Effector CD4-positive, alpha-beta T cell (primary cell): ENCODE measurements around the gene KCTD16.

Source experiments
- DNase-seq: peaks from one replicate; pipeline ENCODE4 v3.0.0-alpha.2; 2020

Gene KCTD16

DNA sequence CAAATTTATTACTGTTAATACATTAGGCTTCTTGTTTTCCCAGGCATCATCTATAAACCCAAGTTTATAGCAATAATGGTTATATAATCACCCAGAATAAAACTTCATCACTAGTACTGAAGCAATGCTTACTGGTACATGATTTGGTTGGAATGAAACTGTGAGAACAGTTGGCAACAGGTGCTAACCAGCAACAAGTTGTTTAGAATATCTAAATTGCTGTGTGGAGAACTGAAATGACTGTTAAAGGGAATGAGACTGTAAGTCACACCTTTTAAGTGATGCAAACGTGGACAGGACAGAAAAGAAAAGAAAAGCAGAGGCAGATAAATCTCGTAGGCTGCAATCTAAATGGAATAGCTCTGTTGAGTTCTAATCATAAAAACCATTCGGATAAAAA, 2.7 kb upstream of the KCTD16 start:
- DNase-seq: no peak

DNA sequence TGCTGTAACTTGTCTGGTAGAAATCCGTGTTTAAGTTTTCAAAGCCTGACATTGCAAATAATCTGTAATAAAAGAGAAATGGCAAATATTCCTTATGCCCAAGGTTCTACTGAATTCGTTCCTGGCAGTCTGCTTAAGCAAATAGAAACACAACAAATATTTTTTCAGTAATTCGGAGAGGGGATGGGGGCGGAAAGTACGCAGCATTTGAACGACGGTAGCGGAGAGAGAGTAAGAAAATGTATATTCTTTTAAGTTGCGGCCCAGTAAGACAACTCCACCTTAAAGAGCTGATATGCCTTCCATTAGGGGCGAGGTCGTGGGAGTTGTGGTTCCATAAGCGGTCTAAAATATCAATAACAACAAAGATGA, 783 bp upstream of the KCTD16 start:
- no peak for DNase-seq

DNA sequence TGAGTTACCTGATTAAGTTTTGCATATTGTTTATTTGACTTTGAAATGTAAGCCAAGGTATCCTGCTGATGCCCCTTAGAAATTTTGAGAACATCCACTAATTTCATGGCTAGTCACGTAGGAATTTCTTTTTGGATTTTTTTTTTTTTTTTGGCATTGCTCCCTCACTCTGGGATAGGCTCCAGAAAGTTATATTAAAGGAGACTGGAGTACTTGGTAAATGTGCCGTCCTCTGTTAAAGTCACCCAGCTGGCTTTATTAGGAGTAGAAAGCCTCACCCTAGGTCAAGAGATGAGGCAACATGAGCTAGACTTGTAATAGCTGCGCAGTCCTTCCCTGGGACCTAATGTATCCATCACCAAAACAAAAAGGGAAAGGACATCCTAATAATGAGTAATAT, 3.1 kb downstream of the KCTD16 start:
- no peak for DNase-seq

DNA sequence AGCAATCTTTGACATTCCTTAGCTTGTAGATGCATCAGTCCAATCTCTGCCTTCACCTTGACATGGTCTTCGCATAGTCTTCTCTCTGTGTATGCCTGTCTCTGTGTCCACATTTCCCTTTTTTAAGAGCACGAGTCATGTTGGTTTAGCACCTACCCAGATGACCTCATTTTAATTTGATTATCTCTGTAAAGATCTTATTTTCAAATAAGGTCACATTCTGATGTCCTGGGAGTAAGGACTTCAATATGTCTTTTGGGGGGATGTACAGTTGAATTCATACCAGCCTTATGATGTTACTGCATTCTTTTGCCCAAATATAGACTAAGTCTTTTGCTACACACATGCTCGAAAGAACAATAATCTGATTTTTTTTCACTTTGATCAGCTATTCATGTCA, 6.9 kb downstream of the KCTD16 start:
- no peak for DNase-seq

DNA sequence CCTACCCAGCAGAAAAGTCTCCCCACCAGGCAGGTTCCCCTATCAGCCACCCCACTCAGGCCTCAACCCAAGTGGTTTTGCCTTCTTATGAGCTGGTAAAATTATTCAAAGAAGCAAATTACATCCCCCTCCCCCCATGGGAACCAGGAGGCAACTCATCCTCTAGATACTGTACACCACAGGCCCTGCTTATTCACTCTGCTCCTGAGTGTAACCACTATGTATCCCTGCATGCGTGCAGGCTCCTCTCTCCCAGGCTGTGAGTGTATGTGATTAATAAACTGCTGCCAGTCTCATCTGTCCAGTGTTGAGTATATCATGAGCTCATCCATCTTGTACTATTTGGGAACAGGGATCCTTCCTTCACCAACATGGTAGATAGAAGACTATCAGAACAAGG, 8.6 kb downstream of the KCTD16 start:
- no peak for DNase-seq

DNA sequence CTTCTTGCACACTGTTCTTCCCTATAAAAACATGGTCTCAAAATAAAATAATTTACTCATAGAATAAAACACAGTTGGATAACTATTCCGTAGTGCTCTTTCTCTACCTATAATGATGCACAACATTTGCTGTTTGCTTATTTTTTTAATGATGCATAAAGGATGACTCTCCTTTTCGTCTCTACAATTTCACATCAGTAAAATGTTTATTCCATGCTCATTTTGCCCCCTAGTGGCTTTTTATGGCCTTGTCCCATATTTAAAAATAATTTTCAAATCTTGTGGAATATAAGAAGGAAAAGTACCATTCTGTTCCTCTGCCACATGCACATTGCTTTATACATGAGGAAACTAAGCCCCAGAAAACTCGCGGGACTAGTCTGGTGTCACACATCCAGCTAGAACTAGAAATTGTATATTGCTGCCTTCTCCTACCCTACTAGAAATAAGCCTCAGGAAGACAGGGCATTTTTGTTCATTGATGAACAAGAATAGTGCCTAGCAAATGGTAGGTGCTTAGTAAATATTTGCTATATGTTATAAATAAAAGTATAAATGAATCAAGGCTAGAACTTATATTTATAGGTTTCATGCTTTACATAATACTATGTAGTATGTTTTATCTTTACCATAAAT, 12.7 kb downstream of the KCTD16 start:
- DNase-seq: no peak

DNA sequence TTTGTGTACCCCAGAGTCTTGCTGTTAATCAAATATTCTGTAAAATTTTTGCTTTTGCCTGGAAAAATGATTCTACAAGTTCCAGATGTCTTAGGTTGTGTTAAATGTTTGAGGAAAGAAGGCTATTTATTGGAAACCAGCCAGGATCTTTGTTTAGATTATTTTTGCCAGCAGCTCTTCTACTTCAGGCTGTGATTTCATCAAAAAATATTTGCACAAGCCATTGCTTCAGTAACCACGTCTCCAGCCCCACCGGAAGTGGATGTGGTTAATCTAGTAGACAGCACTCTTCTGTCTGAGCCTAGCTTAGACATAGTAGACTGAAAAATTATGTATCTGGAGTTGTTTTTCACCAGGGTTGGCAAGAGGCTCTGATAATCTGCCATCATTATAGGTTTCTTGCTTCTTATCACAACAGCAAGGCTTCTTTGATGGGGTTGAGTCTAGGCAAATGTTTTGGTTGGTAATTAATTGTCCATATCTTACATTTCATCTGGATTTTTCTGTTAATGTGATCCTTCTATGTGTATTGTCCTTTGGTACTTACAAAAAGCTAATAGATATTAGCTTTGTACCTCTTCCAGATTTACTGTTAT, 17.1 kb downstream of the KCTD16 start:
- DNase-seq: peak; percentile 80

DNA sequence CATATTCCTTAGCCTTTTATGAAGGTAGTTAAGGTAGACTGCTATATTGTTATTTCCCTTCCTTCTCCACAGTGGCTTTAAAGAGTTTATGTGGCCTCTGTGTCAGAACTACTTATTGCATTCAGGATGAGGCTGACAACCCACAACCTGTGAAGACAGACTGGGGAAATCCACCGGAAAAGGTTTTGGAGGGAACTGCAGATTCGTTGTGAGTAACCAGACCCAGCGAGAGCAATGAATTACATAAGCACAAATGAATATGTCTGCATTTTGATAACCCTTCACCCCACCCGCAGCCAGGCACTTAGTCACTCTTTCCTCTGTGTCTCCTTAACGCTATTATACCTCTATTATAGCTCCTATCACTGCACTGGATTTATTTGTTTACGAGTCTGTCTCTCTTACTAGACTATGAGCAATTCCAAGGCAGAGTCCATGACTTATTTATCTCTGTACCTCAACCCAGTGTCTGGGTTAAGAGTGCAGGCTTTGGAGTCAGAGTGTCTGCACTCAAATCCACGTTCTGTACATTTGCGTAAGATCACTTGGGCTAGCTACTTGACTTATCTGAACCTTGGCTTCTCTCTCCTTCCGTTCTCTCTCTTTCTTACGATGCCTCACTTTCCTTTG, 19.2 kb downstream of the KCTD16 start:
- DNase-seq: peak; percentile 74

DNA sequence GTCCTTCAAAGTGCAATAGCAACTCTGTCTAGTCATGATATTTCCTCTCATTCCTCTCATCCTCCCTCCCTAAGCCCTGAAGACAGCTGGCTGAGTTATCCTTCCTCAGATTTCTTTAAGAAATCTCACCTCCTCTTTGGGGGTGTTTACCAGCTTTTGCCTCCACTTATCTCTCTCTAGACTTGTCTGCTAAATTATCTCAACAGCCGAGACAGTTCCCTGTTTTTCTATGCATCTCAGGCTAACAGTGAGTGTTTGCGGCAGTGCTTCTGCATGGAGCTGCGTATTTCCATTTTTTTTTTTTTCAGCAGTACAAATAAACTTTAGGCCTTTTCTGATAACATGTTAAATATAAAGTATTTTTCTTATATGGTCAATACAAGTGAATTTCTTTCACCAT, 20.9 kb downstream of the KCTD16 start:
- no peak for DNase-seq

DNA sequence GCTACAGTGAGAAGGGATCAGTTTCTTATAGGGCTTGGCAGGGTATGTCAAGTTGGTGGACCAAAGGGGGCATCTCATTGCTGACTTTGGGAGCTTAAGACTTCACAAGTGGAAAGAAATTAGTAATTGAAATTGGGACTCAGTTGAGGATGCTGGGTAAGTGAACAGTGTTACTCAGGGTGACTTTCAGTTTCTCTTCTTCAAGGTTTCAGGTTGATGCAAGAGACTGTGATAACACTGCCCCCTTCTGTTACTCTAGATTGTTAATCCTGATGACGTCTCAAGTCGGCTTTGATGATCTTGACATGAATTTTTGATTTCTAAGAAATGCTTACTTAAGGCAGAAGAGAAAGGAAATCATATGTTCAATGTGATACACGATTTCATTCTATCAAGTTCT, 21.3 kb downstream of the KCTD16 start:
- DNase-seq: peak; percentile 36

DNA sequence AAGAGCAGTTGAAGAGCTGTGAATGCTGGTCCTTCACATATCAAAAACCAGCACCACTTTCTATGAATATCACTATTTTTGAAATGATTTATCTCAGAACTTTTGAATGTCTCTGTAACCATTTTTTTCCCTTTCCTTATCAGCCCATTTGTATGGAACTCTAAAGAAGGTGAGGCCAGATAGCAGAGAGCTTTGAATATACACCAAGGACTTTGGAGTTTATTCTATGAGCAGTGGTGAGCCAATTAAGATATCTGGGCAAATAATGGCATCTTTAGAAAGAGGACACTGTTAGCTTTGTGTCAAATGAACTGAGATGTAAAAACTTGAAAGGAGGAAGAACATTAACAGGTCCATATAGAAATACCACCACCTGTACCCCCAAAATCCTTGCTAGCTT, 22.0 kb downstream of the KCTD16 start:
- no peak for DNase-seq

DNA sequence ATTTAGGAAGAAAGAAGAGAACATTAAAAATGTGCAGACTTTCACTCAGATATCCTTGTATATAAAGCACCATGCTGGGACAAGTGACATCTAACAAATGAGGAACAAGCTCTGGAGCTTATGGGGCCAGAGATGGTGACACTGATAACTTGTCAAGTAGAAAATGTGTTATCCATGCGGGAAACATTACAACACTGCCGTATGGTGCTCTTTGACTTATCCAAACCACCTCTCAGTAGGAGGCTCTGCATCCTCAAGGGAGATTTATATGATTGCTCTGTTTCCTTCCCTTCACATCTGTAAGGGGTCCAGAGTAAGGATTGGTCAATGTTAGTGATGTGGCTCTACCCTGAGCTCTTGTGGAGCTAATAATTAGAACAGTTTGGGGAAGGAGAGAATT, 23.5 kb downstream of the KCTD16 start:
- DNase-seq: no peak

DNA sequence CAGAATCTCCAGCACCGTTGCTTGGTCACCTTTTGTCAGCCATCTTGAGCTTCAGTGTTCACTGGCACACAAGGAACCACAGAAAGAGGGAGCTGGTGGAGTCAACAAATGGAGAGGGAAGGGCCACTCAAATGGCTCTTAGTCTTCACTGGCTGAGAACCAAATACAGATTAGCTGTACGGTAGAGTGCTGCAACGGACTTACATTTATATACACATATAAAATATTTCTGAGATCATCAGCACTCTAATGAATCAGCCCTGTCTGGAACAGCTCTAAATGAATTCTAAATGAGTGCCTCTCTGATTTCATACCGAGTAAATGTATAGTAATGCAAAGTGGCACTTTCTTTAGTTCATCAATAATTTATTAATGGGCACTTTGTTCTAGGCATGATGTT, 24.8 kb downstream of the KCTD16 start:
- no peak for DNase-seq

DNA sequence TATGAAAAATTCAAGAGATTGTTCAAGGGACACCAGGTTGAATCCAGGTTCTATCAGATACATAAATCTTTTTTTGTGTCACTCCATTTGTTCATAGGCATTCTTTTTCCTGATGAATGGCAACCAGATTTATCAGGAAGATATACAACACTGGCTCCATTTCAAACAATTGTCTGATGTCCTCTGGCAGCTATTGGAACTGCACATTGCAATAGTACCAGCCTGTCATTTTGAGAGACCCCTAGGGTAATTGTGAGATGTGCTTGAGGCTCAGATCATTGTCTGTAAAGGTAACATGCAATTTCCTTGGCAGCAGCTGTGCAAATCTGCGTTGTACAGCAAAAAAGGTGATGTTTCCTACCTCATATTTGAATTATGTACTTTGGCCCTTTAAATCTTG, 25.9 kb downstream of the KCTD16 start:
- no peak for DNase-seq

DNA sequence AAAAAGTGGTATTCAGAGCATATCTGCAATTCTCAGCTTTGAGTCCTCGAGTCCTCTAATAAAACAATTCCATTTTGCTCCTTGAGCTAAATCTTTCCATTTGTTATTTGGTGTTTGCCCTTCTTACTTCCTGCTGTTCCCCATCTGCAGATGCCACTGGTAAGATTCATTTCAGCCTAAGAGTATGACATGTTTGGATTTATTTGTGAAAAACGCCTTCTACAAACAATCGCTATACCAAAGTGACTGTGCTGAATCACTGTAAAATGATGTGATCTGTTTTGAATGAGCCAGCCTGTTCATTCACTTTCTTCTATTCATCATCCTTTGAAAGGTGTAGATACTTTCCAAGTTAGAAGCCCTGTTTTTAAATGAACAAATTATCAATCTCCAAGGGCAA, 27.7 kb downstream of the KCTD16 start:
- no peak for DNase-seq

DNA sequence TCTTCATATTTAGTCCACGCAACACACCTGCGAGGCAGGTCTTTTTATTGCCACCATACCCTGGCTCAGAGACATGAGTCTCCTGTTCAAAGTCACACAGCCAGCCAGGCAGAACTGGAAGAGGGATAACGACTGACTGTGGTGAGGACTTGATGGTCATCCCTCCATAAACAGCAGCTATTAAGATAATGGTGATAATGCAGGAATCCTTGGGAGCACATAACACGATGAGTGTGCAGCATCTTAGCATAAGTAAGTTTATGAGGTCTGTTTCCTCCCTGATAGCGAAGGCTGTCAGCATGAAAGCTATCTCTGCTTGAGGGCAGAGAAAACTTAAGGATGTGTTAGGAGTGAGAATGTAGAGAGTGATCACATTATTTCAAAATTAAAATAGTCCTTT, 30.9 kb downstream of the KCTD16 start:
- no peak for DNase-seq

DNA sequence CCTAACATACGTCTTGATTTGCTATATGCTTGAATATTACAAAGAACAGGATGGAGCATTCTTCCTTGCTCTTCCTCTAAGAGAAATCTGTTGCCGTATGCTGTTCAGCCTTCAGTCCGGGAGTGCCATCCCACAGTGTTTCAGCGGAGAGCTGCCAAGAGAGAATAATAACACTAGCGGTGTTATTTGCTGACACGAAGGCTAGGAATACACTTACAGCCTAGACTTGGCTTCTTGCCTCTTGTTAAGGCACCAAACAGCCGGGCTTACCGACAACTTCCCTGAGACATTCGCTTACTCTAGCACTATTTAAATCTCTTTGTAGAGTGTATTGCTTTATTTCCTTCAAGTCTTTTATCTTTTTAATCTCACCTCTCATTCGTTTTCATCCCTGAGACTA, 31.4 kb downstream of the KCTD16 start:
- no peak for DNase-seq

DNA sequence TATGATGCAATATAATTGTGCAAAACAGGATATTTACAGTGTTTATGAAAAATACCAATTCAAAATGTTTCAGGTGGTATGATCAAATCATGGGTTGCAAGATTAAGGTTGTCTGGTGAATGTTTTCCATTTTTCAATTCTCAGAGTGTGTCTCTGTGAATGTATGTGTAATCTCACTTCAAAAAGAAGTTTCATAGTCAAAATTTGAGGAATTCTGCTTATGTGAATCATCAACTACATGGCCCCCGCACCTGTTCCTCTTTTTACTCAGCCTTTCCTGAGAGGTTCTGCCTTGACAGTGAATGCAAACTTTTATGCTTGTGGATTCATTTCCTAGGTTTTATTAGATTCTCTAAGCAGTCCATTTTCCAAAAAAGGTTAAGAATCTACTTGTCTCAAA, 32.1 kb downstream of the KCTD16 start:
- no peak for DNase-seq

DNA sequence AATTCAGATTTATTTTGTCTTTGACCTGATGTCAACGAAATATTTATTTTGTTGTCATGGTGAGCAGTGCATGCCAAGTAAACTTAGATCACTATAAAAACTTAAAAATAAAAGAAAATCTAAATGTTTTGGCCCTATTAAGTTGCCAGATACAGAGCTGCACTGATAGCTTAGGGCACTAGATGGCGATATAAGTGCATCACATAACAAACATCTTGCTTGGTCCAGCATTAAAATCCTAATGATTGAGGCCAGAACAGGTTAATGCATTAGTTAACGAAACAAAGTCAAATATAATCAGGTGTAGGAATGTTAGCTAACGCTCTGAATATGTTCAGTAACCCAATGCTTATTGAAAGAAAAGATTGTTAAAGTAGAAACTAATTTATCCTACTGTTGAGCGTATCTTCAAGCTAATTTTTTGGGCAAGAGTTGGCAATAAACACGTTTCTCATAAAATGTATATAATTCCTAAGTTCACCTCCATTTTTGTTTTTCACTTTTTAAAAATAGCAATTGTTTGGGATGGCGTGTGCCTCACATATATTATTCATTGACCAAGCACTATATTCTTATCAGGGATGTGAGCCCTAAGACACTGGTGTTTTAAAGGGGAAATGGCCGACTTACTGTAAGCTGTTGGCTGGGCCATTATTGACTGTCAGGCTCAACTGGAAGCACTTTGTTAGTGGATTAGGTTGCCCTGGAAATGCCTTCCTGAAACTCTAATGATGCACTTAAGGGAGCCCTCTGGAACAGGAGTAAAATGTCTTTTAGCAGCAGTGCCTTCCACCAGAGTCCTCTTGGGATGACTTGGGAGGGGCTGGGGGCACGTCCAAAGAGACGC, 33.3 kb downstream of the KCTD16 start:
- DNase-seq: peak; percentile 23

DNA sequence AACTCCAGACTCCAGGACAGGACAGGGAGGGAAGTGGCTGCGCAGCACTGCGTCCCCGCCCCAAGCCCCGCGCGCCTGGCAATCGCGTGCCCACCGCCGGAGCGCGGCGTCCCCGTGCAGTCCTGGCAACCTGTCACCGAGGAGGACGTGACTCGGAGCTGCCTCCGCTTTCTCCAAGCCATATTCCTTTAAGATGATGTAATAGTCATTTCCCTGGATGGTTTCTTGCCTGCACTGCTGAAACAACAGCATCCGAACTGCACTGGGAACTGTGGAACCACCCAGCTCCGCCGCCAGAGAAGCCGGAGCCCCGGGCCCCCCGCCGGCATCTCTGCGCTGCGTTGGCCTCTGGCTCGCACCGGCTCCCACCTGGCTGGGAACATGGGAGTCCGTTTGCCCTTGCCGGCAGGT, 34.5 kb downstream of the KCTD16 start:
- no peak for DNase-seq

DNA sequence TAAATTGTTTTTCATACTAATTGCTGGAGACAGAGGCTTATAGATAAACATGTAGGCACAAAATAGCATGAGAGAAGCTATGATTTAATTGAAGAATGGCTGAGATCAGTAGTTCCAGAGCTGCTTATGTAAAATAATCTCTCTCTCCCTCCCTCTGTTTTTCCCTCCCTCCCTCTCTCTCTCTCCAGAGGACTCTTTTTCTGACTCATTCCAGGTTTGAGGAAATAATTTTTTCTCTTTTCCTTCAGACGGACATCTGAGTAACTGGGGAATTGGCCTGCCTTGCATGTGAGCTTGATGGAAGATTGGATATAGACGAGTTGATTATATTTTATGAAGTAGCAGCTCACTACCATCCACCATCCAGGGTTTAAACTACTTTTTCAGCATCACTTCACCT, 35.5 kb downstream of the KCTD16 start:
- DNase-seq: no peak

DNA sequence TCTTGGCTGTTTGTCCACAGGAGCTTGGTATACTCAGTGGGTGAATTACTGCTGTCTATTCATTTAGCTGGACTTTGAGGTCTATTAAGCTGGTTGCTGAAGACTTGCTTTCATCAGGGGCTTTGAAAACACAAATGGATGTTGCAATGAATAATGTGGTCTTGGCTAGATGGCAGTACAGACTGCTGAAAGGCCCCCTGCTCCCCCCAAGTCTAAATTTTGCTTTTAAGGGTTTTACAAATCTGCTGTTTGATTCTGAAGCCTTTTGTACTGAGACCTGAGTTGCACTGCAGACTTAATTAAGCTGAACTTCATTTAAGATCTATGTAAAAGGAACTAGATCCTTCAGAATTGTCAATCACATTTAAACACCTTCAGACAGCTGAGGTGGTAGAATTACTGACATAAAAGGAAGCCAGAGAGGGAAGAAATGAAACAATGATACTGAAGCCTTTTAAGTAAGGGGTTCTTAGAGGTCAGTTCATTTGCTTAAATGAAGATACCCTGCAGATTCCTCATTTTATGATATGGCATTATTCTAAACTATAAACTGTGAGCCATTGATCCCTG, 37.3 kb downstream of the KCTD16 start:
- DNase-seq: no peak

DNA sequence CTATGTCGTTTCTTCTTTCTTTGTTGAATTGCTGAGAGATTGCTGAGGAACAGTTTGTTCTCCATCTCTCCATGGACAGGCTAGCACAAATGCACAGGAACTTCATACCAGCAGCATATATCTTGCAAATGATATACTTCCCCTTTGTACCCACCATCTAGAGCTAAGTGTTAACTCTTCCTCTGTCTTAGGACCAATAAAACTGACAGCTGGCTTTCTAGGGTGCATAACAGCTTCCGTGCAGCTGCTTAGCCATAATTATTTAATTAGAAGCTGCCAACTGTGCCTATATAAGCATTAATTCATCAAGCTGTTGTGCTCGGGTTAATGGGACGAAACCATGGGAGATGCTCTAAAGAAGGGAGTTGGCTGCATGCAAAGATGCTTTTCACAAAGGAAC, 38.7 kb downstream of the KCTD16 start:
- no peak for DNase-seq

DNA sequence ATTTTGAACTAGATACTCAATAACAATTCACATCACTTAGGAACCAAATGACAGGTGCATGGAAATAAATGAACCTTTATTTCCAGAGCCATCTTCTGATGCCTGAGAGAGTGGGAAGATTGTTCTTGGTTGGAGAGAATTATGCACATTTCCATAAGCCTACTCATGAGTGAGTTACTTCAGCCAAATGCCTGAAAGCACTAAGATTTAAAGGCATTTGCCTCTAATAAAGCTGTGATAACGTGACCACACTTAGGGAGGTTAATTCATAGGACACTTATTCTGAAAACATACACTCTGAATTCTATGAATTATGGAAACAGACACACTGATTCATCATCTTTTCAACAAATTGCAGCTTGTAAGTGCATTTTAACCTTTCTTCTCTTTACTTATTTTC, 40.0 kb downstream of the KCTD16 start:
- no peak for DNase-seq
